Transverse colon (tissue), 4 donors: ENCODE results near the gene ETFDH. TPM values are rescaled to one million over a fixed set of nuclear protein-coding genes. Genes with fewer than 3 reads are reported as not detected.
"Not testable (repeated sequence)": the region's sequence is repeated elsewhere in the genome, so short reads cannot be mapped to it uniquely, and the experiment has no call there.

Source experiments
- DNase-seq: peaks from one replicate; pipeline ENCODE4 v3.0.0-alpha.2; 2019
- H3K27ac ChIP-seq, 4 donors: fragments of 200-600 bp; sonication (generic); 2 replicates each; pipeline ENCODE4 v1.5.1; 2016 to 2018; ENCODE audit warnings: inconsistent platforms in 4 of 4
- H3K27me3 ChIP-seq: fragments of 200-600 bp; sonication (generic); 2 replicates; pipeline ENCODE4 v1.5.1; 2017; ENCODE audit warnings: inconsistent platforms
- H3K36me3 ChIP-seq, 4 donors: fragments of 200-600 bp; sonication (generic); 2 replicates each; pipeline ENCODE4 v1.5.1; 2017 to 2019; ENCODE audit warnings: inconsistent platforms in 4 of 4
- H3K4me1 ChIP-seq, 4 donors: fragments of 200-600 bp; sonication (generic); 2 replicates each; pipeline ENCODE4 v1.5.1; 2017 to 2020; ENCODE audit warnings: inconsistent platforms in 4 of 4
- H3K4me3 ChIP-seq, 4 donors: fragments of 200-600 bp; sonication (generic); 1 replicate in 1 of 4; 2 replicates in 3 of 4; pipeline versions ENCODE4 v1.5.1 to v1.6.1; 2017 to 2019; ENCODE audit warnings: inconsistent platforms in 4 of 4
- H3K9me3 ChIP-seq, 2 donors: fragments of 200-600 bp; sonication (generic); 2 replicates each; pipeline ENCODE4 v1.5.1; 2017 to 2019; ENCODE audit warnings: inconsistent platforms in 2 of 2
- EP300 ChIP-seq: sonication (generic); formaldehyde crosslinking; IDR thresholded peaks from one replicate; pipeline ENCODE4 v1.6.1; 2017; ENCODE audit warnings: antibody characterized with exemption, low read depth
- POLR2A ChIP-seq: fragments of 450-650 bp; IDR thresholded peaks from one replicate; pipeline ENCODE4 v1.6.1; 2016; ENCODE audit warnings: antibody characterized with exemption, mild to moderate bottlenecking, moderate library complexity
- POLR2AphosphoS5 ChIP-seq, 3 donors: sonication (generic); formaldehyde crosslinking; IDR thresholded peaks; one replicate each; pipeline ENCODE4 v1.6.1; 2016; ENCODE audit warnings: antibody characterized with exemption in 3 of 3
- WGBS, 2 donors: methylation state at CpG; one replicate each; pipeline ENCODE4 v1.1.5; 2018; ENCODE audit warnings: low coverage in 1 of 2; 5-methylcytosine and 5-hydroxymethylcytosine counted together
- in situ Hi-C, 4 donors: fragments of 200-750 bp; cut with MboI; loops; one replicate each; pipeline versions ENCODE4 v1.15.0 to v1.15.1; 2017; ENCODE audit warnings: low sequenced_read_pairs in 3 of 4, low pct_ligation_motif_present in 1 of 4, low pct_unique_long_range_greater_than_20kb in 1 of 4
- intact Hi-C: fragments of 100-400 bp; cut with DNase I; formaldehyde crosslinking; loops from one replicate; pipeline ENCODE4 v1.15.1; 2023; ENCODE audit warnings: low total_unique reads
- total RNA-seq, 4 donors: library from RNA; depleted of rRNA; stranded (reverse); fragments of >200 nt; gene quantifications; one replicate each; pipeline ENCODE4 v1.1.0, GENCODE V29; 2016
- TF ChIP-seq, protein P1 (sequence below), 5 experiments: fragments of 200-600 bp in 3 of 5; fragments of 450-650 bp in 2 of 5; sonication (generic) in 3 of 5; IDR thresholded peaks; 1 replicate in 2 of 5; 2 replicates in 3 of 5; pipeline ENCODE4 v1.5.1; 2016 to 2017; ENCODE audit warnings: antibody characterized with exemption in 5 of 5, inconsistent platforms in 3 of 5, mild to moderate bottlenecking in 2 of 5, moderate library complexity in 1 of 5

The ETFDH gene
- total RNA-seq, 4 donors from 2014 or later: 19.5 to 144 (median 88.5) TPM

DNA sequence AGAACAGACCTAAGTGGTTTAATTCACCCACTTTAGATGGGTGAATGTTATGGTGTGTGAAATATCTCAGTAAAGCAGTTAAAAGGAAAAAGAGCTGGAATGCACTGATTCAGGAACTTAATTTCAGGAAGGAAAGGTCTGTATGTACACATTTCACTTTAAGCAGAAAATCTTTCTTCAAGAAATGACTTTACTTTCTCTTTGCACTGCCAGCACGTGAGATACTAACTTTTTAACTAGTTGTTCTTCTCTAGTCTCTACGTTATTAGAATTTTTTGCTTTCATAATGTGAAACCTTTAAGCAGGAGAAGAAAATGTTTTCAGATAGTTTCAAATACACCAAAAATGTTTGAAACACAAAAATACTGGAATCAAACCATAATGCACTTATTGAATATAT is 19.2 kb upstream of the ETFDH start:
- Histone ChIP-seq H3K9me3 (no peaks in the 10 kb centered on the region), H3K4me1 (no peaks in the 10 kb centered on the region), H3K4me3 (no peak overlapping the region), H3K36me3 (no peaks in the 10 kb centered on the region), H3K27ac (no peak overlapping the region), H3K27me3 (no peaks in the 10 kb centered on the region)
- in situ Hi-C loops (no loop called here), intact Hi-C loops (no loop called here)
- WGBS, 2 donors: 8 to 15% methylated on average over 2 of the region's 2 CpGs
- TF ChIP-seq POLR2AphosphoS5 (IDR thresholded peaks at IDR 0.05) (no peak), POLR2A (no peak), EP300 (no peak)
- TF ChIP-seq, protein P1, sequence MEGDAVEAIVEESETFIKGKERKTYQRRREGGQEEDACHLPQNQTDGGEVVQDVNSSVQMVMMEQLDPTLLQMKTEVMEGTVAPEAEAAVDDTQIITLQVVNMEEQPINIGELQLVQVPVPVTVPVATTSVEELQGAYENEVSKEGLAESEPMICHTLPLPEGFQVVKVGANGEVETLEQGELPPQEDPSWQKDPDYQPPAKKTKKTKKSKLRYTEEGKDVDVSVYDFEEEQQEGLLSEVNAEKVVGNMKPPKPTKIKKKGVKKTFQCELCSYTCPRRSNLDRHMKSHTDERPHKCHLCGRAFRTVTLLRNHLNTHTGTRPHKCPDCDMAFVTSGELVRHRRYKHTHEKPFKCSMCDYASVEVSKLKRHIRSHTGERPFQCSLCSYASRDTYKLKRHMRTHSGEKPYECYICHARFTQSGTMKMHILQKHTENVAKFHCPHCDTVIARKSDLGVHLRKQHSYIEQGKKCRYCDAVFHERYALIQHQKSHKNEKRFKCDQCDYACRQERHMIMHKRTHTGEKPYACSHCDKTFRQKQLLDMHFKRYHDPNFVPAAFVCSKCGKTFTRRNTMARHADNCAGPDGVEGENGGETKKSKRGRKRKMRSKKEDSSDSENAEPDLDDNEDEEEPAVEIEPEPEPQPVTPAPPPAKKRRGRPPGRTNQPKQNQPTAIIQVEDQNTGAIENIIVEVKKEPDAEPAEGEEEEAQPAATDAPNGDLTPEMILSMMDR (IDR thresholded peaks at IDR 0.05): no peak
- no peak for DNase-seq

DNA sequence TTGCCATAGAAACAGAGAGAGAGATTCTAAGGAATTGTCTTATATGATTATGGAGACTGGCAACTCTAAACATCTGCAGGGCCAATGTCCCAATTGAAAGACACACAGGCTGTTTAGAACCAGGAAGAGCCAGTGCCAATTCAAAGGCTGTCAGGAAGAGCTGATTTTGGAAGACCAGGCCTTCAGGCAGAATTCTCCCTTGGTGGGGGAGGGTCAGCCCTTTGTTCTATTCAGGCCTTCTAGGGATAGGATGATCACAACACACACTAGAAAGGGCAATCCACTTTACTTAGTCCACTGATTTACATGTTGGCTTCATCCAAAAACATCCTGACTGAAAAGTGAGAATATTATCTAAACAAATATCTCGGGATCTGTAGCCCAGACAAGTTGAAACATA is 15.7 kb upstream of the ETFDH start:
- in situ Hi-C loops: no loop called here
- Histone ChIP-seq H3K4me3 (no peak overlapping the region), H3K4me1 (no peaks in the 10 kb centered on the region), H3K36me3 (no peaks in the 10 kb centered on the region), H3K27ac (no peak overlapping the region), H3K27me3 (no peaks in the 10 kb centered on the region), H3K9me3 (no peaks in the 10 kb centered on the region)
- WGBS, 2 donors: 68% methylated on average over 1 of the region's 1 CpG; no CpG with 5 or more reads in 1 of the 2 donors
- TF ChIP-seq POLR2A (no peak), POLR2AphosphoS5 (IDR thresholded peaks at IDR 0.05) (no peak), EP300 (no peak)
- TF ChIP-seq, protein P1 (IDR thresholded peaks at IDR 0.05): no peak
- no peak for DNase-seq
- intact Hi-C loops: no loop called here

DNA sequence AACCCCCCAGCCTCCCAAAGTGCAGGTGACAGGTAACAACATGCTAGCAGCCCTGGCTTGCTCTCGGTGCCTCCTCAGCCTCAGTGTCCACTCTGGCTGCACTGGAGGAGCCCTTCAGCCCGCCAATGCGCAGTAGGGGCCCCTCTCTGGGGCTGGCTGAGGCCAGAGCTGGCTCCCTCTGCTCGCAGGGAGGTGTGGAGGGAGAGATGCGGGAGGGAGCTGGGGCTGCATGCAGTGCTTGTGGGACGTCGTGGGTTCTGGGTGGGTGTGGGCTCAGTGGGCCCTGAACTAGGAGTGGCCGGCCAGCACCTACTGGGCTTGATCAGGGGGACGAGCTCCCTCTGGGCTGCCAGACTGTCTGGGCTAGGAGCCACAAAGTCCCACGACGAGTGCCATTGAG is 14.8 kb upstream of the ETFDH start:
- H3K27ac ChIP-seq: no peak overlapping the region
- no peak for TF ChIP-seq POLR2A
- TF ChIP-seq, protein P1 (IDR thresholded peaks at IDR 0.05): no peak
- no peak for TF ChIP-seq POLR2AphosphoS5 (IDR thresholded peaks at IDR 0.05)
- no peak for TF ChIP-seq EP300
- in situ Hi-C loops (no loop called here), intact Hi-C loops (no loop called here)
- 70 to 92% methylated on average over 2 to 11 of the region's 11 CpGs for WGBS, 2 donors
- DNase-seq: no peak
- H3K9me3 ChIP-seq: no peaks in the 10 kb centered on the region
- no peak overlapping the region for H3K4me3 ChIP-seq
- no peaks in the 10 kb centered on the region for H3K4me1 ChIP-seq
- no peaks in the 10 kb centered on the region for H3K27me3 ChIP-seq
- no peaks in the 10 kb centered on the region for H3K36me3 ChIP-seq

DNA sequence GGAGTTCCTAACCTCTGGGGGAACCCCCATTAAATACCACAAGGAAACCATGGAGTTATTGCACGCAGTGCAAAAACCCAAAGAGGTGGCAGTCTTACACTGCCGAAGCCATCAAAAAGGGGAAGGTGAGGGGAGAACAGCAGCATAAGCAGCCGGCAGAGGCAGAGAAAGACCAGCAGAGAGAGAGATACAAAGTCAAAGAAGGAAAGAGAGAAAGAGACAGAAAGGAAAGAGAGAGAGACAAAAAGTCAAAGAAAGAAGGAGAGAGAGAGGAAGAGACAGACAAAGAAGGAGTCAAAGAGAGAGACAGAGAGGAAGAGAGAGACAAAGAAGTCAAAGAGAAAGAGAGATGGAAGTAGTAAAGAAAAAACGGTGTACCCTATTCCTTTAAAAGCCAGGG is 8.8 kb upstream of the ETFDH start:
- H3K27me3 ChIP-seq, H3K4me1 ChIP-seq, intact Hi-C loops, H3K9me3 ChIP-seq, in situ Hi-C loops, H3K4me3 ChIP-seq, H3K27ac ChIP-seq, DNase-seq, H3K36me3 ChIP-seq: not testable (repeated sequence)
- 57 to 92% methylated on average over 4 of the region's 4 CpGs for WGBS, 2 donors

DNA sequence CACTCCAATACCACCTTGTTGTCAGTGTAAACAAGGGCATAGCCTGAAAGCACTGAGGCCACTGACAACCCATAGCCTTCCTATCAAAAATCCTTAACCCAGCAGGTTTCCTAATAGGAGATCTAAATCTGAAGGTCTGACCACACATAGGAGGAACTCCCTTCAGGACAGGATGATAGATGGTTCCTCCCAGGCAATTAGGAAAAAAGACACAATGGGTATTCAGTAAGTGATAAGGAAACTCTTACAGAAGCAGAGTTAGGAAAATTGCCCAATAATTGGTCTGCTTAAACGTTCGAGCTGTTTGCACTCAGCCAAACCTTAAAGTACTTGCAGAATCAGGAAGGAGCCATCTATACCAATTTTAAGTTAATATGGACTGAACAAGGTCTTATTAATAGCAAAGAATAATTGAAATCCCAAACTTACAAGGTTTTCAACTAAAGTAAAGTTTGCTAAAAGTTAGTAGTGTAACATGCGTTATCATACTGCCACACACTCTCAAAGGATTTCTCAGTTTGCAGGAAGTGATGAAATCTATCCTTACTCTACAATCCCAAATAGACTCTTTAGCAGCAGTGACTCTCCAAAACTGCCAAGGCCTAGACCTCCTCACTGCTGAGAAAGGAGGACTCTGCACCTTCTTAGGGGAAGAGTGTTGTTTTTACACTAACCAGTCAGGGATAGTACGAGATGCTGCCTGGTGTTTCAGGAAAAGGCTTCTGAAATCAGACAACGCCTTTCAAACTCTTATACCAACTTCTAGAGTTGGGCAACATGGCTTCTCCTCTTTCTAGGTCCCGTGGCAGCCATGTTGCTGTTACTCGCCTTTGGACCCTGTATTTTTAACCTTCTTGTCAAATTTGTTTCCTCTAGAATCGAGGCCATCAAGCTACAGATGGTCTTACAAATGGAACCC is 8.1 kb upstream of the ETFDH start:
- H3K9me3 ChIP-seq, H3K27me3 ChIP-seq, H3K4me1 ChIP-seq, DNase-seq, H3K27ac ChIP-seq, H3K4me3 ChIP-seq, in situ Hi-C loops, H3K36me3 ChIP-seq, intact Hi-C loops: not testable (repeated sequence)
- 78 to 83% methylated on average over 7 to 8 of the region's 8 CpGs for whole genome bisulfite sequencing, 2 donors
